Fibroblast of the conjunctiva (primary cell): ENCODE data around the gene SCAI.
"Not testable (repeated sequence)": the region's sequence is repeated elsewhere in the genome, so short reads cannot be mapped to it uniquely, and the experiment has no call there.

ENCODE experiments used
- DNase-seq: peaks from one replicate; pipeline ENCODE4 v3.0.0-alpha.2; 2010; ENCODE audit warnings: low read depth

Gene SCAI

DNA sequence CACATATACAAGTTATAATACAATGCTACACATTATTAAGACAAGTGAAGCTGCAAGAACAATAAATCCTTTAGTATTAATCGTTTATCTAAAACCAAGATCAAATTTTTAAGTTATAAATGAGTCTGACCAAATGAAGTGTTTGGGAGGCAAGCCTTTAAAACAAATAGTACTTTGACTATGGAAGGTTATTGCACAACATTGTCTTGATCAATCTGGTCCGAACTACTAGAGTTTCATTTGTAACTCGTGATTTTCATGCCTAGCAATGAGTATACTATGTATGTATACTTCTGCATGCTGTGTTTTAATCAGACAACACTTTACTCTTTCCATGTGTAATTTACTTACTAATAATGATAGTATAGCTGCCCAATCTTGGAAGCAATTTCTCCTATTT, 115.3 kb downstream of the SCAI start:
- DNase-seq, result no peak

DNA sequence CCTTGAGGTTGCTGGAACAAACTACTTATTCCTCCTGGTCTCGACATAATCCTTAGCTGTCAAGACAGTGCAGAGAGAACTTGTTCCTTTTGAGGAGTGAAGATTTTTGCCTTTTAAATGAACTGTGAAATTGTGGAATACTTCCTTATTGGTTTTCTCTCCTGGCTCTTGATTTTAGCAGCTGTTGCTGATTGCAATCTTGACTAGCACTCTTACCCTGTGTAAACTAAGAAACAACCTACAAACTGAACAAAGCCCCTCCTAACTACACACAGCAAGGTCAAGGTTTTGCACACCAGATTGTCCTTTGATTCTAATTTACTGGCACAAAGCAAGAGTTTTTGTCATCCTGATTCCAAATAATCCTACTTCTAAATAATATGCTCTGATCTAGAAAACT, 118.4 kb downstream of the SCAI start:
- no peak for DNase-seq

DNA sequence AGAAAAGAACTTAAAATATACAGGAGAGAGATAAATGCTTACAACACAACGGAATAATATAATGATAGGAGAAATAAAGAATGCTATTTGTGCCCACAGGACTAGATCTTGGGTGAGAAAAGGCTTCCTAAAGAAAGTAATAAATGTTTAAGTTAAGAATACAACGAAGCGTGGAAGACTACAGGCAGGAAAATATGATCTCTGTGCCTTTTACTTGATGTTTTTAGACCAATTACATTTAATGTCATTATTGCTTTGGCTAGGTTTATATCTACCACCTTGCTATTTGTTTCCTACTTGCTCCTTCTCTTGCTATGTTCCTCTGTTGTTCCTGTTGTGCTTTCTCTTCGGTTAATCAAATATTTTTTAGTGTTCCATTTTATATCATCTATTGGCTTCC, 122.3 kb downstream of the SCAI start:
- no peak for DNase-seq

DNA sequence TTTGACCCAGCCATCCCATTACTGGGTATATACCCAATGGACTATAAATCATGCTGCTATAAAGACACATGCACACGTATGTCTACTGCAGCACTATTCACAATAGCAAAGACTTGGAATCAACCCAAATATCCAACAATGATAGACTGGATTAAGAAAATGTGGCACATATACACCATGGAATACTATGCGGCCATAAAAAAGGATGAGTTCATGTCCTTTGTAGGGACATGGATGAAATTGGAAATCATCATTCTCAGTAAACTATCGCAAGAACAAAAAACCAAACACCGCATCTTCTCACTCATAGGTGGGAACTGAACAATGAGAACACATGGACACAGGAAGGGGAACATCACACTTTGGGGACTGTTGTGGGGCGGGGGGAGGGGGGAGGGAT, 127.7 kb downstream of the SCAI start:
- DNase-seq, result not testable (repeated sequence)

DNA sequence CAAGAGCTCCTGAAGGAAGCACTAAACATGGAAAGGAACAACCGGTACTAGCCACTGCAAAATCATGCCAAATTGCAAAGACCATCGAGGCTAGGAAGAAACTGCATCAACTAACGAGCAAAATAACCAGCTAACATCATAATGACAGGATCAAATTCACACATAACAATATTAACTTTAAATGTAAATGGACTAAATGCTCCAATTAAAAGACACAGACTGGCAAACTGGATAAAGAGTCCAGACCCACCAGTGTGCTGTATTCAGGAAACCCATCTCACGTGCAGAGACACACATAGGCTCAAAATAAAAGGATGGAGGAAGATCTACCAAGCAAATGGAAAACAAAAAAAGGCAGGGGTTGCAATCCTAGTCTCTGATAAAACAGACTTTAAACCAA, 131.3 kb downstream of the SCAI start:
- DNase-seq, result not testable (repeated sequence)

DNA sequence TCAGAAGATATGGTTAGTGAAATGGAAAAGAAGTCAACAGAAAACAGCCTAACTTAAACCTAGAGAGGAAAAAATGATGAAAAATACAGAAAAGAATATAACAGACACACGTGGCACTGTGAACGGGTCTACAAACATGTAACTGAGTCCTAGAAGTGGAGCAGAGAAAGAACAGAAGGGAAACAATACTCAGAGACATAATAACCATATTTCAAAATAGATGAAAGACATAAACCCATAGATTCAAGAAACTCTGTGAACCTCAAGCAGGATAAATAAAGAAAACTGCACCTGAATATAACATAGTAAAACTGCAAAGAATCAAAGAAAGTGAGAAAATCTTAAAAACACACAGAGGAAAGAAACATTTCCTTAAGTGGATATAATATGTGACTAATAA, 134.7 kb downstream of the SCAI start:
- DNase-seq, result no peak

DNA sequence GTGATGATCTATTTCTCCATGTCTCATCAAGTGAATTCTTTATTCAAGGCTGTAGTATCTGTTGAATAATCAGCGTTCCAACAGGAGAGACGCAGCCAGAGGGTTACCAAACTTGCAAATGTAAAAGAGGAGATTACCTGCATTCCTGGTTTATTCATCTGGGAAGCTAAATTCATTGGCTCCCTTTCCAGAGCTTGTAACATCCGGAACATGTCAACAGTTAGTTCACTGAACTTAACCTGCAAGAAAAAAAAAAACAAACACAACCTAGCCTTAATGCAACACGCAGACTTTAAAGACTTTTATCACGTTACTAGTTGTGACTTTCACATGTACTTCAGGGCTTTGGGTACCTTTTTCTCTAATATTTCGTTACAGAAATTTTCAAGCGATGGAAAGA, 140.0 kb downstream of the SCAI start:
- DNase-seq, result no peak

DNA sequence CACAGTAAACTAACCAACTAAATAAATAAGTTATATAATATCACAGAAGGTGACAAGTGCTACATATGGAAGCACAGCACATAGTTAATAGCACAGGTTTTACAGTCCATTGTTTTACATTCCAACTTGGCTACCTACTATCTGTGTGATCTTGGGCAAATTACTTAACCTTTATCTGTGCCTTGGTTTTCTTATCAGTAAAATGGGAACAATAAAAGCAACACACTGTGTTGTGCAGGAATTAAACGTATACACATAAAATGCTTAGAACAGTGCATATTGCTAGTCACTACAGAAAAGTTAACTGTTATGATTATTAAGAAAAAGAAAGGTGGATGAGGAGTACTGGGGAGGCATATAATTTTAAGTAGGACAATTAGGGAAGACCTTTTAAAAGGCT, 159.6 kb downstream of the SCAI start:
- DNase-seq, result no peak

DNA sequence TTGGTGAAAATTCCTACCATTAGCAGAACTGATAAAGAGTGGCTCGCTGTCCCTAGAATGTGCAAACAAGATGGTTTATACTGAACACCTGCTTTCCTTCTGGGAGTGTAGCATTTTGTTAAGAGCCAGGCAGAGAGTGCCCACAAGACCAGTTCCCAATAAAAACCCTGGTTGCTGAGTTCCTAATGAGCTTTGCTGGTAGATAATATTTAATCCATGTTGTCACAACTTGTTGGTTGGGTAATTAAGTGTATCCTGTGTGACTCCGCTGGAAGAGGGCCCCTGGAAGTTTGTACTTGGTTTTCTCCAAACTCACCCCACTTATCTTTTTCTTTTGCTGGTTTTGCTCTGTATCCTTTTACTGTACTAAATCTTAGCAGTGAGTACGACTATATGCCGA, 162.9 kb downstream of the SCAI start:
- DNase-seq, result no peak

DNA sequence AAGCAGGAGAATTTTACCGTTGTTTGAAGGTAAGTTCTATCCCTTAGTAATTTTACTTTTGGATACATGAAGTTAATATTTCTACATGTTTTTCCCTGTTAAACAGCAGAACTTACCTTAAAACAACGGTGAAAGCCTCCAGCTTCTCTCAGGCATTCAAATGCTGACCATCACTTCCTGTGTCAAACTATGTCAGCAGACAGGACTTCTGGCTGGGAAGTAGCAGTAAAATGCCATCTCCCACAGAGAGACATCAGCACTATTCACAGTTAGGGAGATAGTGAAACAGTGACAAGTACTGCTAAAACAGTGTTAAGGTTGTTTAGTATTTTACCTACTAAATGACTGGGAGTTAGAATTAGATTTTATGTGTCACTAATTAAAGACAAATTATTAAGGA, 168.2 kb downstream of the SCAI start:
- DNase-seq, result no peak

DNA sequence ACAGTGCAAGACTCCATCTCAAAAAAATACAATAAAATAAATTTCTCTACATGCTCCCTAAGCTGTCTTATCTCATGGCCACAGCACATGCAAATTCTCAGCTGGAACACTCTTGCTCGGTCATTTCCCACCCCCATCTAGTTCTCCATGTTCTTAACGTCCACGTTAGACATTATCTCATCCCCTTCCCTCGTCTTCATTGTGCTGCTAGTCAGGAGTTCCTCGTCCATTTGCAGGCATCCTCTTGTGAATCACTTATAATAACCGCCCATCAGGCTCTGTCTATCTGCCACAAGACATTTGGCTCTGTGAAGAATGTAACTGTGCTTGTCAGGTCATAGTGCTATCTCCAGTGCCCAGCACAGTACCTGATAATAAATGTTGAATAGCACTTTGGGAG, 169.5 kb downstream of the SCAI start:
- no peak for DNase-seq

DNA sequence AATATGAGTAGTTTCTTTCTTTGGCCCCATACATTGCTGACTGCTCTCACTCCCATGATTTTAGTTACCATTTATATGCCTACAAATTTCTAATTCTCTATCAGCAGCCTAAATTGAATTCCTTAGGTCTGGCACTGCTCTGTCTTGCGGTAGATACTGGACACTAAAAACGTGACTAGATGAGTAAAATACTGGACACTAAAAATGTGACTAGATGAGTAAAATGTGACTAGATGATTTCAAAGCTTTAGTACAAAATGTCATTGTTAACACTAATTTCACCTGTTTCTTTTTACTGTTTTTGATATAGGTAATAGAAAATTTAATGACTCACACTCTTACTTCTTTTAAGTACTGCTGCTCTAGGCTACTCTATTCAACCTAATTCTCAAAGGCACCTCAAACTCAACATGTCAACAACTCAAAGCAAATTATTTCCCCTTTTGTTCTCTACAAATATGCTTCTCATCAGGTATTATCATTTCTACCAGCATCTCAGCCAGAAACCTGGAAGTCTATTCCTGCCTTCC, 171.0 kb downstream of the SCAI start:
- no peak for DNase-seq

DNA sequence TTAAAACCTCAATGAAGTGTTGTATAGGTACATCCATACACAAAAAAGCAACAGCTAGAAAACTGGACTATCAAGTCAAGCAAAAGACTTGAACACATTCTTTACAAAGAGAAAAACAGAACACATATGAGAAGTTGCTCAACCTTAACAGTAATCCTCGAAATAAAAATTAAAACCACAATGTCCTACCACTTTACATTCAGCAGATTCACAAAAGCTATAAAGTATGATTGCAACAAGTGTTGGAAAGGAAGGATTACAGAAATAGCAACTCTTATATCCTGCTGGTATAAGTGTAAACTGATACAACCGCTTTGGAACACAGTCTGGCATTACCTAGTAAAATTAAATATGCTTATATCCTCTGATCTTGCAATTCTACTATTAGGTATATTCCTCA, 173.9 kb downstream of the SCAI start:
- DNase-seq, result no peak

DNA sequence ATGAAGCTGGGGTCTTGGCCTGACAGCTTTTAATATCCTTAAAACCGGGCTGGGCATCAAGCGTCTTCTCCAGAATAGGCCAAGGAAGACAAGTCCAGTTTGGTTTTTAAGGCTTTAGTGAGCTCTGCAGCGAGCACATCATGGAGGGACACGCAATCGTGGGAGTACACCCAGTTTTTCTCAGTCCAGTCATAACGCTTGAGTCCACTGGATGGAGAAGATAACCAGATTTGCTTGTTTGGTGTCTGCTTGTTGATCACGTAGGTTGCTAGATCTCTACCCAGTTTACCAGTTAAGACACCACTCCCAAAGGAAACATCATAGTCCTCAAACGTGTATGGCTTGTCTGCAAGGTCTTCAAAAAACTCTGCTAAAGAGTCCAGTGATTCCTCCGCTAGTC, 175.1 kb downstream of the SCAI start:
- DNase-seq, result no peak

DNA sequence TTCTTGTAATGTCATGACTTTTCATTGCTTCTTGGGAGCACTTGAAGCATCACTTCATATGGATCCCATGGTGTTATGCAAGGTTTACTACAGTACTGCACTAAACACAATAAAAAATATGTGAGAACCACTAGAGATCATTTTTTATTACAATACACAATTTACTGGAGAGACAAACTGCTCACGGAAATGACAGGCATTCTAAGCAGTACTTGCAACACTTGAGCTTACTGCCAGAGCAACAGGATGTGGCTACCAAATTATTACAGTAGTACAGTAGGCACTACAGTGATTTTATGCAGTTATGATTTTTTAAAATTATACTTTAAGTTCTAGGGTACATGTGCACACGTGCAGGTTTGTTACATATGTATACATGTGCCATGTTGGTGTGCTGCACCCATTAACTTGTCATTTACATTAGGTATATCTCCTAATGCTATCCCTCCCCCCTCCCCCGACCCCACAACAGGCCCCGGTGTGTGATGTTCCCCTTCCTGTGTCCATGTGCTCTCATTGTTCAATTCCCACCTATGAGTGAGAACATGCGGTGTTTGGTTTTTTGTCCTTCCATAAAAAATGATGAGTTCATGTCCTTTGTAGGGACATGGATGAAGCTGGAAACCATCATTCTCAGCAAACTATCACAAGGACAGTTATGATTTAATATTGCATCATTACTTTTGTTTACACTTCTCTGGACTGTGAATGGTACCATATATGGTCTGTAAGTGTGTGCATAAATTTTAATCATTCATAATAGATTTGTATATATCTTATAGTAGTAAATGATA, 177.4 kb downstream of the SCAI start:
- DNase-seq, result not testable (repeated sequence)

DNA sequence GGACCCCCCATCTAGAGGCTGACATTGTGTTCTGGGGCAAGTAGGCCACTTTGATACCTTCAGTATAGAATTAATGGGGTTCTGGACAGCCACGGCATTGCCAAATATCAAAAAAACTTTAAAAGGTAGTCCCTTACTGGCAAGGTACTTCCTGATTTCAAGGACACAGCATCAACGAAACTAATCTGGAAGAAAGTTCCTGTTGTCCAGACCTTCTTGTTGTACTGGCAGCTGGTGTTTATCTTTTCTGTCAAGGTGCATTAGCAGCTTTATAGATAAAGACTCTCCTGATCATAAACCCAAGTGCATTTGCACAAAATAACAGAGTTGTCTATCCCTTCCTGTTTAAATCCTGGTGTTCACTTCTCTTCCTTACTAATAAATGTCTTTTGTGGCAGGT, 178.7 kb downstream of the SCAI start:
- no peak for DNase-seq

DNA sequence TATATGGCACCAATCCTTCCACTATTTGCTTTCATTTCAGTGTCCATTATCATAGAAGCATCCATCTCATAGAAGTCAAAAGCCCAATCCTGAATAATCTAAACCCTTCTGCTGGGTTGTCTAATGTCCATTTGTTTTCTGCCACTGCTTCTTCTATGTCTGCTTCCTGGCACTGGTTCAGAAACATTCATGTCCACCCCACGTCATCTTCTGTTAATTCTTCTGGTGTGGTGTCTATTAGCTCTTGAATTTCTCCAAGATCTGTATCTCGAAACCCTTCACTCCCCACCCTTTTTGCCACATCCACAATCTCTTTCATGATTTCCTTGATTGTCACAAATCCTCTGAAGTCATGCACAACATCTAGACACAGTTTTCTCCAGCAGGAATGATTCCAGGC, 179.3 kb downstream of the SCAI start:
- no peak for DNase-seq

DNA sequence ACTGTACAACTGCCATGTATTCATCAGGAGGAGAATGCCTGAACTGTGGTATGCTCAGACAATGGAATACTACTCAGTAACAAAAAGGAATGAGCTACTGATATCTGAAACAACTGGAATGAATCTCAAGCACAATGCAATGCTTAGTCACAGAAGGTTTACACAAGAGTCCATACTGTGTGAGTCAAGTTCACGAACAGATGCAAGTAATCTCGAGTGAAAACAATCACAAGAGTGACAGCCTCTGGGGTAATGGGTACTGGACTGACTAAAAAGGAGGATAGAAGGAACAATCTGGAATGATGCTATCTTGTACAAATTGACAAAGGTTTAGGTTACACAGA, 182.9 kb downstream of the SCAI start:
- no peak for DNase-seq

DNA sequence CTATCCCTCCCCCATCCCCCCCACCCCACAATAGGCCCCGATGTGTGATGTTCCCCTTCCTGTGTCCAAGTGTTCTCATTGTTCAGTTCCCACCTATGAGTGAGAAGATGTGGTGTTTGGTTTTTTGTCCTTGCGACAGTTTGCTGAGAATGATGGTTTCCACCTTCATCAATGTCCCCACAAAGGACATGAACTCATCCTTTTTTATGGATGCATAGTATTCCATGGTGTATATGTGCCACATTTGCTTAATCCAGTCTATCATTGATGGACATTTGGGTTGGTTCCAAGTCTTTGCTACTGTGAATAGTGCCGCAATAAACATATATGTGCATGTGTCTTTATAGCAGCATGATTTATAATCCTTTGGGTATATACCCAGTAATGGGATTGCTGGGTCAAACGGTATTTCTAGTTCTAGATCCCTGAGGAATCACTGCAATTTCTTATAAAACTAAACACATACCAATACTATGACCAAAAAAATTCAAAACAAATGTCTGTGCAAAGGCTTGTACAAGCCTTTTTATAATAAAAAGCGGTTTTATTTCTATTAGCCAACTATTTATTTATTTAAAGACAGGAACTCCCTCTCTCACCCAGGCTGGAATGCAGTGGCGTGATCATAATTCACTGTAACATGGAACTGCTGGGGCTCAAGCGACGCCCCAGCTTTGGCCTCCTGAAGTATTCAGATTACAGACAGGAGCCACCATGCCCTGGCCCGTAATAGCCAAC, 183.5 kb downstream of the SCAI start:
- peak; percentile 54 for DNase-seq

DNA sequence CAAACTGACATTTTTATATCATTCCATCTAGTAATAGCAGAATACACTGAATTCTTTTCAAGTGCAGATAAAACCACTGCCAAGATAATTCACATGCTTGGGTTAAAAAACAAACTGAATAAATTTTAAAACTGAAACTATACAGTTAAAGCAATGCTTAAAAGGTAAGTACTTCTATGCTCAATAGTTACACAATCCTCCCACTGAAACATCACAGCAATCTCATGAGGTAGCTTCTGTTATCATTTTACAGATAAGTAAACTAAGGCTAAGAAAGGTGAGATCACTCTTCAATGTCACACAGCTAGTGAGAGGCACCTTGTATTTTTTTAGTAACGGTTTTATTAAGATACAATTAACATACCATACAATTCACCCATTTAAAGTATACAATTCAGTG, 189.1 kb downstream of the SCAI start:
- DNase-seq, result no peak

DNA sequence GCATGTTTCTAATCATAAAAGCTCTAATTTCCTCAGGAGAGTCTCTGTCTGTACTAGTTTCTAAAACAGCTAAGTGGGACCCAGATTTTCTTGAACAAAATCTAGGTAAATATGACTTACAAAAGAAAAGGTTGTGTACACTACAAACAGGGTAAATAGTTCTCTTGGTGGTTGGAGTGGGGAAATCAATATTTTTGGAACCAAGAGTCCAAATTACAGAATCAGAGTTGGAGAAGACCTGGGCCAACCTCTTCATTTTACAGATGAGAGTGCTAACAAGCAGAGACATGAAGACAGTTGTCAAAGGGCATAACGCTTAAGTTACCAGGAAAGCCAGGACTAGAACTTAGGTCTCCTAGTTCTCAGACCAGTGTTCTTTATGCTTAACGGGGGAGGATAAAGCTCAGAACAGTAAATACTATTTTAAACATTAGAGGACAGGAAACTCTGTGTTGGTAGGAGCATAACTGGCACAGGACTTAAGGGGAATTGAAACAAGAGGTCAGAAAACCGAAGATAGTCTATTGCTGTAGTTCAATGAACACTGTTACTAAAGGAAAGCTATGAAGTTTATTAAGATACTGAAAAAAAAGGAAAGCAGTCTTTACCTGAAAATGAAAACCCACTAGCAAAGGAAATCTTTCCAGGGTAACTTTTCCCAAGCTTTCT, 193.1 kb downstream of the SCAI start:
- DNase-seq, result no peak

DNA sequence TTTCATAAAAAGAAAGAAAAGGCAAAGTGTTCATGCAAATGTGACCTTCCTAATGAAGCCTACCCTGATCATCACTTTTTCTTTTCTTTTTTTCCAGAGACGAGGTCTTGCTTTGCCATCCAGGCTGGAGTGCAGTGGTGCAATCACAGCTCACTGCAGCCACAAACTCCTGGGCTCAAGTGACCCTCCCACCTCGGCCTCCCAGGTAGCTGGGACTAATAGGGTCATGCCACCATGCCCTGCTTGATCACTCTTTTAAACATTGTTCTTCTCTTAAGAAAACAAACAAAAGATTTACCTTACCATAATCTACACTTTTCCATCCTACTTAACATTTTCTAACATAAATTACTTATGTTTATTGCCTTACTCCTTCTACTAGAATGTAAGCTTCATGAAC, 193.9 kb downstream of the SCAI start:
- DNase-seq, result no peak

DNA sequence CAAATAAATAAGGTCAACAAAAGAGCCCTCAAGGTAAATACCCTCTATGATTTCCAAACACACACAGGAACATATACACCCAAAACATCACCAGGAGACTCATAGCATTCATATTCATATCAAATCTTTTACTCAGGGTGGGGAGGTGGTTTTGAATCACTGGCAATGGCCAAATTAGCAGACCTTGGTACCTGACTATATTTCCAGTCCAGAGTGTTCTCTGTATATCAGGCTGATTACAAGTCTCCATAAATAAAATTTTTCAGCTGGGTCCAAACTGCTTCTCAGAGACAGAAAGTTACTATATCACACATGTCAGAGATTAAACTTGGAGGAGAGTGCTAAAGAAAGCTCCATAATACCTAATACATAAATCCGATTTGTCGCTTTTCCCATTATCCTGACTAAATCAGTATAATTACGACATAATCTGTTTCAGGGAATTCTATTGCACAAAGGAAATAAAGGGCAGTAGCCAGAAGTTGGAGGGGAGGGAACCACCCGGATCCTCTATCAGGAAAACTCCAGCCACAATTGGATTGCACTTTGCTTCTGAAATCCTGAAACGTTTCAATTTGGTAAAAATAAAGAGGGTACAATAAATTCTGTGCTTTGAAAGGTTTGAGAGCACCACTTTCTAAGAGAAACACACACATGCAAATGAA, 195.5 kb downstream of the SCAI start:
- DNase-seq, result no peak
